Stimulated activated CD4-positive, alpha-beta T cell treated with anti-CD3 and anti-CD28 coated beads, TNF-alpha, amount 100 ng/mL, for 48 hours (primary cell): ENCODE measurements around the gene DISP1.

Source experiments
- DNase-seq, 3 donors: peaks; one replicate each; pipeline ENCODE4 v3.0.0-alpha.2; 2020; ENCODE audit warnings: low read depth in 3 of 3

DISP1 gene

DNA sequence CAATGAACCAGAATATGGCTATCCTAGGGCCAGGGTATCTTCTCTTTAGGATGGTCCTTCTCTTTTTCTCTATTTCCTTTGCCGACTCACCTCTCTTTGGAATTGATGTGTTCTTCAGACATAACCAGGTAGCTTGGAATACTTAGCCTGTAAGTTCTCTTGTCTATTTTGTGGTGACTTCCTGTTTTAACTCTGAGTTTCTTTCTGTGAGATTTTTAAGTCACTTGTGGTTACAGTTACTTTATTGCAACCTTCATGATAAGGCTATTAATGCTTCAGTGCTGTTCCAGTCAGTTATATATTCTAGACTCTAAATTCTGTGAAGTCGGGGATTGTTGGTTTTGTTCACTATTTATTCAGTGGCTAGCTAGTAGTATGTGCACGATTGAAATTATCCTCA, 46.2 kb downstream of the DISP1 start:
- DNase-seq: no peak
